ENCODE measurements around the gene LTBP3.

LTBP3 gene
- 98.9 to 152 (median 126) reads per million in 3 donors for total RNA-seq

GRCh38 chr11:65558002-65558929 lies at the start of gene LTBP3:
Gene LTBP3, minus strand, starts transcription at chr11:65558359. Its CDS starts 400 bp downstream, at chr11:65557959.
- H3K36me3 ChIP-seq (ENCODE audit: control insufficient read depth, insufficient read depth, low read length), result no peaks in the 10 kb centered on the region
- peak within 1 kb of the TSS; percentile 82 for H3K27ac ChIP-seq (ENCODE audit: insufficient read depth, low read length, poor library complexity, severe bottlenecking)
- H3K4me1 ChIP-seq (ENCODE audit: control insufficient read depth, insufficient read depth, low read length, poor library complexity, severe bottlenecking), result peaks cover 51% of the 10 kb centered on the region
- H3K9me3 ChIP-seq (ENCODE audit: control insufficient read depth, low read length), result no peaks in the 10 kb centered on the region
- no peak for DNase-seq
- peak within 1 kb of the TSS; percentile 62 for H3K4me3 ChIP-seq (ENCODE audit: insufficient read depth, low read depth, low read length, poor library complexity, severe bottlenecking)
- no peaks in the 10 kb centered on the region for H3K27me3 ChIP-seq (replicated peaks; ENCODE audit: control insufficient read depth, insufficient read depth, low read length, poor library complexity, severe bottlenecking)

- Histone ChIP-seq H3K27ac (ENCODE audit: insufficient read depth, low read length, poor library complexity, severe bottlenecking) (no peak overlapping the region), H3K4me1 (ENCODE audit: control insufficient read depth, insufficient read depth, low read length, poor library complexity, severe bottlenecking) (peaks cover 17% of the 10 kb centered on the region), H3K27me3 (replicated peaks; ENCODE audit: control insufficient read depth, insufficient read depth, low read length, poor library complexity, severe bottlenecking) (no peaks in the 10 kb centered on the region), H3K4me3 (ENCODE audit: insufficient read depth, low read depth, low read length, poor library complexity, severe bottlenecking) (no peak overlapping the region), H3K9me3 (ENCODE audit: control insufficient read depth, low read length) (no peaks in the 10 kb centered on the region), H3K36me3 (ENCODE audit: control insufficient read depth, insufficient read depth, low read length) (peaks cover 65% of the 10 kb centered on the region)
- no peak for DNase-seq
These were observed 48.9 kb upstream of the LTBP3 start for GRCh38 chr11:65606876-65607613.

GRCh38 chr11:65604258-65604657 lies 46.1 kb upstream of the LTBP3 start:
- H3K9me3 ChIP-seq (ENCODE audit: control insufficient read depth, low read length), result no peaks in the 10 kb centered on the region
- peaks cover 63% of the 10 kb centered on the region for H3K36me3 ChIP-seq (ENCODE audit: control insufficient read depth, insufficient read depth, low read length)
- H3K4me3 ChIP-seq (ENCODE audit: insufficient read depth, low read depth, low read length, poor library complexity, severe bottlenecking), result no peak overlapping the region
- H3K27ac ChIP-seq (ENCODE audit: insufficient read depth, low read length, poor library complexity, severe bottlenecking), result no peak overlapping the region
- no peak for DNase-seq
- no peaks in the 10 kb centered on the region for H3K27me3 ChIP-seq (replicated peaks; ENCODE audit: control insufficient read depth, insufficient read depth, low read length, poor library complexity, severe bottlenecking)
- no peaks in the 10 kb centered on the region for H3K4me1 ChIP-seq (ENCODE audit: control insufficient read depth, insufficient read depth, low read length, poor library complexity, severe bottlenecking)

GRCh38 chr11:65599955-65600246 lies 41.7 kb upstream of the LTBP3 start:
- H3K27ac ChIP-seq (ENCODE audit: insufficient read depth, low read length, poor library complexity, severe bottlenecking), result no peak overlapping the region
- H3K27me3 ChIP-seq (replicated peaks; ENCODE audit: control insufficient read depth, insufficient read depth, low read length, poor library complexity, severe bottlenecking), result no peaks in the 10 kb centered on the region
- peaks cover 41% of the 10 kb centered on the region for H3K36me3 ChIP-seq (ENCODE audit: control insufficient read depth, insufficient read depth, low read length)
- no peak for DNase-seq
- H3K4me1 ChIP-seq (ENCODE audit: control insufficient read depth, insufficient read depth, low read length, poor library complexity, severe bottlenecking), result peaks cover 12% of the 10 kb centered on the region
- no peak overlapping the region for H3K4me3 ChIP-seq (ENCODE audit: insufficient read depth, low read depth, low read length, poor library complexity, severe bottlenecking)
- no peaks in the 10 kb centered on the region for H3K9me3 ChIP-seq (ENCODE audit: control insufficient read depth, low read length)

- peaks cover 37% of the 10 kb centered on the region for H3K36me3 ChIP-seq (ENCODE audit: control insufficient read depth, insufficient read depth, low read length)
- no peaks in the 10 kb centered on the region for H3K27me3 ChIP-seq (replicated peaks; ENCODE audit: control insufficient read depth, insufficient read depth, low read length, poor library complexity, severe bottlenecking)
- no peak overlapping the region for H3K27ac ChIP-seq (ENCODE audit: insufficient read depth, low read length, poor library complexity, severe bottlenecking)
- no peaks in the 10 kb centered on the region for H3K9me3 ChIP-seq (ENCODE audit: control insufficient read depth, low read length)
- DNase-seq, result no peak
- H3K4me3 ChIP-seq (ENCODE audit: insufficient read depth, low read depth, low read length, poor library complexity, severe bottlenecking), result no peak overlapping the region
- peaks cover 13% of the 10 kb centered on the region for H3K4me1 ChIP-seq (ENCODE audit: control insufficient read depth, insufficient read depth, low read length, poor library complexity, severe bottlenecking)
These were observed 41.2 kb upstream of the LTBP3 start for GRCh38 chr11:65599216-65599954.

GRCh38 chr11:65598258-65598699 lies 40.1 kb upstream of the LTBP3 start:
- Histone ChIP-seq H3K4me1 (ENCODE audit: control insufficient read depth, insufficient read depth, low read length, poor library complexity, severe bottlenecking) (peaks cover 16% of the 10 kb centered on the region), H3K27me3 (replicated peaks; ENCODE audit: control insufficient read depth, insufficient read depth, low read length, poor library complexity, severe bottlenecking) (no peaks in the 10 kb centered on the region), H3K4me3 (ENCODE audit: insufficient read depth, low read depth, low read length, poor library complexity, severe bottlenecking) (no peak overlapping the region), H3K36me3 (ENCODE audit: control insufficient read depth, insufficient read depth, low read length) (peaks cover 31% of the 10 kb centered on the region), H3K27ac (ENCODE audit: insufficient read depth, low read length, poor library complexity, severe bottlenecking) (no peak overlapping the region), H3K9me3 (ENCODE audit: control insufficient read depth, low read length) (no peaks in the 10 kb centered on the region)
- no peak for DNase-seq

- Histone ChIP-seq H3K36me3 (ENCODE audit: control insufficient read depth, insufficient read depth, low read length) (peaks cover 38% of the 10 kb centered on the region), H3K9me3 (ENCODE audit: control insufficient read depth, low read length) (no peaks in the 10 kb centered on the region), H3K4me1 (ENCODE audit: control insufficient read depth, insufficient read depth, low read length, poor library complexity, severe bottlenecking) (peaks cover 16% of the 10 kb centered on the region), H3K27me3 (replicated peaks; ENCODE audit: control insufficient read depth, insufficient read depth, low read length, poor library complexity, severe bottlenecking) (no peaks in the 10 kb centered on the region), H3K4me3 (ENCODE audit: insufficient read depth, low read depth, low read length, poor library complexity, severe bottlenecking) (no peak overlapping the region), H3K27ac (ENCODE audit: insufficient read depth, low read length, poor library complexity, severe bottlenecking) (no peak overlapping the region)
- DNase-seq, result no peak
These were observed 38.4 kb upstream of the LTBP3 start for GRCh38 chr11:65596520-65596919.

GRCh38 chr11:65595543-65596281 lies 37.6 kb upstream of the LTBP3 start, which contains the start of gene KCNK7:
Gene KCNK7, minus strand, starts transcription at chr11:65595800. Its CDS starts 28 bp downstream, at chr11:65595772.
- no peaks in the 10 kb centered on the region for H3K9me3 ChIP-seq (ENCODE audit: control insufficient read depth, low read length)
- H3K4me3 ChIP-seq (ENCODE audit: insufficient read depth, low read depth, low read length, poor library complexity, severe bottlenecking), result no peak within 1 kb of the TSS
- H3K27me3 ChIP-seq (replicated peaks; ENCODE audit: control insufficient read depth, insufficient read depth, low read length, poor library complexity, severe bottlenecking), result no peaks in the 10 kb centered on the region
- H3K36me3 ChIP-seq (ENCODE audit: control insufficient read depth, insufficient read depth, low read length), result peaks cover 38% of the 10 kb centered on the region
- H3K27ac ChIP-seq (ENCODE audit: insufficient read depth, low read length, poor library complexity, severe bottlenecking), result peak within 1 kb of the TSS; percentile 22
- no peak for DNase-seq
- peaks cover 16% of the 10 kb centered on the region for H3K4me1 ChIP-seq (ENCODE audit: control insufficient read depth, insufficient read depth, low read length, poor library complexity, severe bottlenecking)

- Histone ChIP-seq H3K27ac (ENCODE audit: insufficient read depth, low read length, poor library complexity, severe bottlenecking) (peak overlapping the region; percentile 22), H3K4me3 (ENCODE audit: insufficient read depth, low read depth, low read length, poor library complexity, severe bottlenecking) (no peak overlapping the region), H3K4me1 (ENCODE audit: control insufficient read depth, insufficient read depth, low read length, poor library complexity, severe bottlenecking) (peaks cover 16% of the 10 kb centered on the region), H3K27me3 (replicated peaks; ENCODE audit: control insufficient read depth, insufficient read depth, low read length, poor library complexity, severe bottlenecking) (no peaks in the 10 kb centered on the region), H3K9me3 (ENCODE audit: control insufficient read depth, low read length) (no peaks in the 10 kb centered on the region), H3K36me3 (ENCODE audit: control insufficient read depth, insufficient read depth, low read length) (peaks cover 42% of the 10 kb centered on the region)
- no peak for DNase-seq
These were observed 37.0 kb upstream of the LTBP3 start for GRCh38 chr11:65595131-65595530.
